GM12873 (cell line): ENCODE results near the gene TEX35.

Experiments used
- TF ChIP-seq, protein P1 (sequence below): IDR thresholded peaks from 2 replicates; pipeline ENCODE4 v1.5.1; 2012; ENCODE audit warnings: low read depth, mild to moderate bottlenecking, moderate library complexity, low read length, control low read depth; ENCODE audit not compliant: insufficient read depth; ENCODE audit errors: missing control alignments

TEX35 gene

GRCh38 chr1:178530502-178530901, 17.6 kb downstream of the TEX35 start:
- TF ChIP-seq, protein P1, sequence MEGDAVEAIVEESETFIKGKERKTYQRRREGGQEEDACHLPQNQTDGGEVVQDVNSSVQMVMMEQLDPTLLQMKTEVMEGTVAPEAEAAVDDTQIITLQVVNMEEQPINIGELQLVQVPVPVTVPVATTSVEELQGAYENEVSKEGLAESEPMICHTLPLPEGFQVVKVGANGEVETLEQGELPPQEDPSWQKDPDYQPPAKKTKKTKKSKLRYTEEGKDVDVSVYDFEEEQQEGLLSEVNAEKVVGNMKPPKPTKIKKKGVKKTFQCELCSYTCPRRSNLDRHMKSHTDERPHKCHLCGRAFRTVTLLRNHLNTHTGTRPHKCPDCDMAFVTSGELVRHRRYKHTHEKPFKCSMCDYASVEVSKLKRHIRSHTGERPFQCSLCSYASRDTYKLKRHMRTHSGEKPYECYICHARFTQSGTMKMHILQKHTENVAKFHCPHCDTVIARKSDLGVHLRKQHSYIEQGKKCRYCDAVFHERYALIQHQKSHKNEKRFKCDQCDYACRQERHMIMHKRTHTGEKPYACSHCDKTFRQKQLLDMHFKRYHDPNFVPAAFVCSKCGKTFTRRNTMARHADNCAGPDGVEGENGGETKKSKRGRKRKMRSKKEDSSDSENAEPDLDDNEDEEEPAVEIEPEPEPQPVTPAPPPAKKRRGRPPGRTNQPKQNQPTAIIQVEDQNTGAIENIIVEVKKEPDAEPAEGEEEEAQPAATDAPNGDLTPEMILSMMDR: no peak

DNA sequence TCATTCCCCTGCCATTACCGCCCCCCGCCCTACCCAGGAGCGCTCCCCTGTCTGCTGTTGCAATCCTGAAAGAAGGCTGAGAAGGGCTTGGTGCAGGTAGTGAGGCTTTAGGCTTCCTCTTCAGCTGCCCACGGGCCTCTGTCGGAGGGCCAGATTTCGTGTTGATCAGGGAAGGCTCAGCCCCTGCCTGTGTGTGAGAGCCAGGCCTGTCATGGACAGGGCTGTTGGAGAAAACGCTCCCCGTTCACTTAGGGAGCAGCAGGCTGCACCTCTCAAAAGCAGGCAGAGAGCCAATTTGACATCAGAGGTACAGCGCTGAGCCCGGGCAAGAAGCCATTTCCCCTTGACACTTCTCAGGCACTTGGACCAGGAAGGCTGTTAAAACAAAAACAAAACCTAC, 19.0 kb downstream of the TEX35 start:
- TF ChIP-seq, protein P1: no peak

GRCh38 chr1:178532392-178532791, 19.5 kb downstream of the TEX35 start:
- TF ChIP-seq, protein P1: peak; percentile 88

GRCh38 chr1:178533121-178533946, 20.4 kb downstream of the TEX35 start:
- TF ChIP-seq, protein P1: no peak

GRCh38 chr1:178534137-178534868, 21.4 kb downstream of the TEX35 start:
- TF ChIP-seq, protein P1: no peak

DNA sequence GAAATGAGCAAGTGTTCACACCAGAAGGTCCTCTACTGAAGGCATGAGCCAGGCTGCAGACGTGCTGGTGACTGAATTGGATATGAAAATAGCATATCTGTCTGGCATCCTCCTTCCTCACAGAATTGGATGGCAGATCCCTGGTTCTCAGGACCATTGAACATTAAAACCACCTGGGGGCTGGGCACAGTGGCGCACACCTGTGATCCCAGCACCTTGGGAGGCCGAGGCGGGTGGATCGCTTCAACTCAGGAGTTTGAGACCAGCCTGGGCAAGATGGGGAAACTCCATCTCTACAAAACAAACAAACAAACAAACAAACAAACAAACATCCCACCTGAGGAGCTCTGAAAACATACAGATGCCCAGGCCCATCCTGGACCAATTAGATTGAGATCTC, 23.4 kb downstream of the TEX35 start:
- TF ChIP-seq, protein P1: no peak

GRCh38 chr1:178536844-178537371, 24.0 kb downstream of the TEX35 start:
- TF ChIP-seq, protein P1: no peak
